GM12875 (cell line): Measurements from ENCODE around the gene C19orf25.
"Not testable (repeated sequence)": the region's sequence is repeated elsewhere in the genome, so short reads cannot be mapped to it uniquely, and the experiment has no call there.

Experiments used
- H3K4me3 ChIP-seq: one replicate; pipeline ENCODE4 v1.5.1; 2011; ENCODE audit warnings: low read depth, low read length, control low read depth
- CTCF ChIP-seq: IDR thresholded peaks from 2 replicates; pipeline ENCODE4 v1.5.1; 2011; ENCODE audit warnings: low read depth, mild to moderate bottlenecking, control low read depth, inconsistent platforms, low read length, moderate library complexity, borderline replicate concordance; ENCODE audit not compliant: insufficient read depth

The C19orf25 gene

DNA sequence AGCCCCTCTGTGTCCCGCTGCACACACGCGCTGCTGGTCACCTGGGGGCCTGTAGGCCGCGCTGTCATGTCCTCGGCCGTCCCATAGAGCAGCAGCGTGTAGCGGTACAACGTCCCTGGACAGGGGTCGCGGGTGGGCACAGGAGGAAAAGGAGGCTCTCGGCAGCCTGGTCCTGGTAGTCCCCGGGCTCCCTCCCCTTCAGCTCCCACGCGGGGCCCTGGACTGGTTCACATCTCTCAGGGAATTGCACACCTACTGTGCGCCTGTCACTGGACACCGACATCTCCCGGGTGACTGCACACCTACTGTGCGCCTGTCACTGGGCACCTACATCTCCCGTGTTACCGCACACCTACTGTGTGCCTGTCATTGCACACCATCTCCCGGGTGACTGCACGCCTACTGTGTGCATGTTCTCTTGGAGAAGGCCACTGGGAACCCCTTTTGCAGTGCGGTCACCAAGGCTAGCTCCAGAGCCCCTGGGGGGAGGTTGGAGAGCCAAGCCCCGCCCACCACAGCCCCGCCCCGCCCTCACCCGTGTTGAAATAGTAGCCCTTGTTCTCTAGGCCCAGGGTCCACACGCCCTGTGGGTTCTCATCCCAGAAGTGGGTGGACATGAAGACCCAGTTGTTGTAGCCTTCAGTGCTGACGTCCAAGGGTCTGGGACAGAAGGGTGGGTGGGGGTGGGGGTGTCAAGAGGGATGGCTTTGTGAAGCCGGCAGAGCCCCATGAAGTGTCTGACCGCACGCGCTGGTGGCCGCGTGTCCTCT is 3.5 kb upstream of the C19orf25 start:
- TF ChIP-seq CTCF = no peak
- H3K4me3 ChIP-seq = no peak overlapping the region

- no peak overlapping the region for H3K4me3 ChIP-seq
- no peak for TF ChIP-seq CTCF
These were observed 2.9 kb upstream of the C19orf25 start for GRCh38 chr19:1481893-1482360.

DNA sequence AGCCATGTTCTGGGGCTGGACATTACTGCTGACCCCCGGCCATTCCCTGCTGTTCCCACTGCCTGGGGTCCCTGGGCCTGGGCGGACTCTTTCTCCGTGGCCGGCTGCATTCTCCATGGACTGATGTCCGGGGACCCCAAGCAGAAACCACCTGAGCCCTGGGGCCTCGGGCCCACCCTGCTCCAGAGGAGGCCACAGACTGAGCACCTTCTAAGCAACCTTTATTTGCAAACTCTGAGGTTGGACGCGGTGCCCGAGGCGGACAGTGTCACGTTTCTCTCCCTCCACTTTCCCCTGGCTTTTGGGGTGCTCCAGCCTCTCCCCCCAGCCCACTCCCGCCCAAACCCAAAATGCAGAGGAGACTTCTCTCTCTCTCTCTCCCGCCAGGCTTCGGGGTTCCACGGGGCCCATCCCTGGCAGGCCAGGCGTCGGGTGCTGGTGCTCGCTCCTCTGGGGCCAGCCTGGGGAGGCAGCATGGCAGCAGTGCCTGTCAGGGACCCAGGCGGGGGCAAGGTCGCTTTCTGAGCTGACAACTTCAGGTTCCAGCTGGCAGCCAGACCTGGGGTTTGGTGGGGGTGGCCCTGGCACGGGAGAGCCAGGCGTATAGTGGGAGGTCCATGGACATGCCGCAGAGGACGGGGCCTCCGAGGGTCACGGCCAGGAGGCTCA is 2.3 kb upstream of the C19orf25 start:
- no peak for TF ChIP-seq CTCF
- H3K4me3 ChIP-seq = no peak overlapping the region

DNA sequence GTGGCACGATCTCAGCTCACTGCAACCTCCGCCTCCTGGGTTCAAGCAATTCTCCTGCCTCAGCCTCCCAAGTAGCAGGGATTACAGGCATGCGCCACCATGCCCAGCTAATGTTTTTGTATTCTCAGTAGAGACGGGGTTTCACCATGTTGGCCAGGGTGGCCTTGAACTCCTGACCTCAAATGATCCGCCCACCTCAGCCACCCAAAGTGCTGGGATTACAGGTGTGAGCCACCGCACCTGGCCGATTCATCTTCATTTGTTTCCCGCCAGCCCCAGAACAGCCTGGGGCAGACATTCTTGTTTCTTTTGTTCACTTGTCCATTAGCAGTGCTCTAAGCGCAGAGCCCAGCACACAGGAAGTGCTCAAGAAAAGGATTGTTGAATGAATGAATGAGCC is 2.0 kb downstream of the C19orf25 start:
- not testable (repeated sequence) for H3K4me3 ChIP-seq

DNA sequence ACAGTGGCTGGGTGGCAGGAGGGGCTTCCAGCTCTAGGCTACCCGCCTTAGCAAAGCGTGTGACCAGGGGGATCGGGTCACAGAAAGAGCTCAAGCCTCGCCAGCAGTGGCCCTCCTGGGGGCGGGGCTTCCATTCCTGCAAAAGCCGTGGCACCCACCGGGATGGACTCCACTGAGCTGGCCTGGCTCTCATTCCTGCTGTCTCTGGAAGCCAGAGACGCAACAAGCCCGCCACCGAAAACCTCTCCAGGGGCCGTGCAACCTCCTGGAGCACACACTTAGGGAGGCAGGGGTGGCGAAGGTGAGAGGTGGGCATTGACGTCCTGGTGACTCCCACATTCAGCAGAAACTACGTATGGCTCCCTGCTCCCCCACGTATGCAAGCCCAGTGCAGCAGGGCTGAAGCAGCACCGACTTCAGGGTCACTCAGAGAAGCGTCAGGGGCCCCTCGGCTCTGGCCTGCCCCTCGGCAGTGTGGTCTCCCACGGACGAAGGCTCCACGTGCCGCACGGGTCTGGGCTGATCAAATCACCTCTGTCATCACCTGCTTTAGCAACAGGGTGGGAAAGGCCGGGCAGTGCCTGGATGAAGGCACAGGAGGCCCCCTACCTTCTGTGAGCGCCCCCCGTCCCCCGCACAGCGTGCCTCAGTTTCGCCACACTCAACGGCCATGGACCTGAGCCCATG is 3.1 kb downstream of the C19orf25 start:
- no peak for TF ChIP-seq CTCF
- no peak overlapping the region for H3K4me3 ChIP-seq

DNA sequence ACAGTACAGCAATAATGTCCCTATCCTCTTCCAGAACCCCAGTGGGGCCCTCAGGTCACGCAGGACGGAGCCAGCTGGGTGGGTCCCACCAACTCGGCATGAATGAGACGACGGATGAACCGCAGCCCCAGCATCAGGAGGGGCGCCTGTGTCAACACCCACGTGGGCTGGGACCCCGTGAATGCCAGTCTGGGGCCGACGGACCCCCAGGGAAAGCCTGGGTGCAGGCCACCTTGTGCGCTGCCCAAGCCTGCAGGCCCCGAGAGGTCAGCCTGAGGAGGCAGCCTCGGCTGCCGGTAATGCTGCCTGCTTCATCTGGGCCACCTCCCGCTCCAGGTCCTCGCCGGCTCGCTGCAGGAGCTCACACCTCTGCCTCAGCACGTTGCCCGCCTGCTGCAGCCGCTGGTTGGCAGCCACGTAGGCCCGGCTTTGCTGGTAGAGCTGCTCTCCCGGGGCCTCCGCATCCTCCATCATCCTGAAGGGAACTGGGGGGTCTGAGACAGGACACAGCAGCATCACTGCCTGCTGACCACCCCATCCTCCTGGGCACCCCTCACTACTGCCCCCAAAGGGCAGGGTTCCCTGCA is 4.2 kb downstream of the C19orf25 start:
- no peak for TF ChIP-seq CTCF
- H3K4me3 ChIP-seq = no peak overlapping the region

DNA sequence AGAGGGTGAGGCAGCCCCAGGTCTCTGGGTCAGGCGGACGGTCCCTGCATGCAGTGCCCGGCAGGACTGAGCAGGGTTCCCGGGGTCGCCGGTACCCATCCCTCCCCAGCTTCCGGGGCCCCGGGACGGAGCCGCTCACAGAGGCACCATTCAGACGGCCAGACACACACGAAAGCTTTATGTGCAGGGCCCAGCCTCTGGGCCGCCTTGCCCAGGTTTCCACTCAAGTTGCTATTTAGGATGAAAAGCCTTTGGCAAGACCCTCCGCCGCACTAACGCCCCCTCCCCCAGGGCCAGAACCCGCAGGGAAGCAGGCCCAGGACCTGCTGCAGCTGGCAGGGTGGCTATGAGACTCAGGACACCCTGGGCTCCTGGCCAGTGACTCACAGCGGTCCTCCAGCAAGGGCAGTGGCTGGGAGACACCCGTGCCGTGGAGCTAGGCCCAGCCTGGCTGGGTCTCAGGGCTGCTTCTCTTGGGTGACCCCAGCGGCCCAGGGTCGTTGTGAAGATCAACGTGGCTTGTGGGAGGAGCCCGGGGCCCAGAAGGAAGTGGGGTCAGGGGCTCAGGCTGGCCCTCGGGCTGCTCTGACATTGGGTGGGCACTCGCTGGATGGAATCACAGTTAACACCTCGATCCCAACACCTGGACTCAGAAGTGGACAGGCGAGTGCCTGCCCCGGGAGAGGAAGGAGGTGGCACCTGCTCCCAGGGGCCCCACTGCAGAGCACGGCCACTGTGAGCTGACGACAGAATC is 4.8 kb downstream of the C19orf25 start:
- no peak for TF ChIP-seq CTCF

More for the DNA sequence above, 4.8 kb downstream of the C19orf25 start:
- no peak overlapping the region for H3K4me3 ChIP-seq
